CD4-positive, alpha-beta T cell (primary cell): ENCODE results near the gene PHLDB1. TPM values are rescaled to one million over a fixed set of nuclear protein-coding genes. Genes with fewer than 3 reads are reported as not detected.
A peak's percentile ranks its signal among the peaks of the same experiment; 100 is the strongest.

Experiments used
- ATAC-seq: fragments of 200-7000 bp; cut with Tn5 transposase; one replicate; pipeline ENCODE4 v1.10.0; 2022; ENCODE audit warnings: mild to moderate bottlenecking; ENCODE audit not compliant: poor library complexity
- CTCF ChIA-PET: fragments of 350-600 bp; sonication (Branson Sonifier 250); formaldehyde crosslinking; loops from one replicate; lab custom pipeline; 2021; ENCODE audit warnings: antibody characterized with exemption, inconsistent platforms; lab: Charles Lee
- POLR2A ChIA-PET: fragments of 350-600 bp; sonication (Branson Sonifier 250); formaldehyde crosslinking; loops from one replicate; lab custom pipeline; 2021; ENCODE audit warnings: antibody characterized with exemption, inconsistent platforms; lab: Charles Lee
- DNase-seq, 14 experiments: peaks; one replicate each; pipeline ENCODE4 v3.0.0-alpha.2; 2013 to 2020; ENCODE audit warnings: mixed read lengths in 2 of 14
- H3K27ac ChIP-seq, 2 donors: one replicate each; pipeline versions ENCODE4 v1.5.1 to v1.7.0; 2013; ENCODE audit warnings: low read length in 2 of 2, low read depth in 1 of 2, mild to moderate bottlenecking in 1 of 2
- H3K27me3 ChIP-seq, 2 experiments: 1 replicate in 1 of 2; 2 replicates in 1 of 2; pipeline versions ENCODE4 v1.6.1 to v1.7.0; 2013; ENCODE audit warnings: low read length in 2 of 2, control low read depth in 1 of 2, mild to moderate bottlenecking in 1 of 2, moderate library complexity in 1 of 2; ENCODE audit not compliant: insufficient read depth in 2 of 2, control insufficient read depth in 1 of 2
- H3K36me3 ChIP-seq: one replicate; pipeline ENCODE4 v1.6.1; 2013; ENCODE audit warnings: low read length, control low read depth; ENCODE audit not compliant: insufficient read depth
- H3K4me1 ChIP-seq: one replicate; pipeline ENCODE4 v1.6.1; 2013; ENCODE audit warnings: low read length, control low read depth; ENCODE audit not compliant: insufficient read depth
- H3K4me3 ChIP-seq: one replicate; pipeline ENCODE4 v1.5.1; 2013; ENCODE audit warnings: mild to moderate bottlenecking, low read length, moderate library complexity
- H3K9me3 ChIP-seq, 2 experiments: 1 replicate in 1 of 2; 2 replicates in 1 of 2; pipeline versions ENCODE4 v1.6.1 to v1.7.0; 2013; ENCODE audit warnings: low read length in 2 of 2, mild to moderate bottlenecking in 2 of 2, control low read depth in 1 of 2, moderate library complexity in 1 of 2; ENCODE audit not compliant: control insufficient read depth in 1 of 2, insufficient read depth in 1 of 2
- H3K27ac Mint-ChIP-seq: one replicate; pipeline ENCODE4 v1.8.0; 2020; ENCODE audit warnings: mixed read lengths
- H3K27me3 Mint-ChIP-seq: one replicate; pipeline ENCODE4 v1.8.0; 2021; ENCODE audit warnings: mixed read lengths
- H3K36me3 Mint-ChIP-seq: one replicate; pipeline ENCODE4 v1.8.0; 2021; ENCODE audit warnings: low read depth, mixed read lengths
- H3K4me1 Mint-ChIP-seq: one replicate; pipeline ENCODE4 v1.8.0; 2021; ENCODE audit warnings: low read depth, mixed read lengths
- H3K4me3 Mint-ChIP-seq: one replicate; pipeline ENCODE4 v1.8.0; 2020; ENCODE audit warnings: mild to moderate bottlenecking, mixed read lengths
- H3K9me3 Mint-ChIP-seq: one replicate; pipeline ENCODE4 v1.8.0; 2020; ENCODE audit warnings: mixed read lengths
- CTCF ChIP-seq: fragments of 200-600 bp; IDR thresholded peaks from one replicate; pipeline ENCODE4 v1.8.0; 2022; ENCODE audit warnings: antibody characterized with exemption, mild to moderate bottlenecking
- intact Hi-C, 2 experiments: fragments of 100-400 bp; cut with DNase I in 1 of 2; cut with micrococcal nuclease in 1 of 2; formaldehyde crosslinking; loops; one replicate each; pipeline versions ENCODE4 v1.15.1 to v1.9.0; 2023 to 2025; cut with DNase I, micrococcal nuclease
- polyA plus RNA-seq, 2 donors: library from polyadenylated mRNA; unstranded; fragments of 120-200 nt; gene quantifications; one replicate each; pipeline ENCODE4 v1.2.1, GENCODE V29; 2013
- total RNA-seq, 174 experiments: library from RNA in 2 of 174; stranded (reverse) in 2 of 174; gene quantifications; one replicate each; pipeline ENCODE4 v1.2.3 and lab custom pipeline; 2021 to 2026

The PHLDB1 gene
- total RNA-seq: 1 to 10 TPM; 1.8 to 2.3 TPM
- polyA plus RNA-seq (2013, experiment 1 of 2): 0.75 TPM
- 3.1 TPM for polyA plus RNA-seq (2013, experiment 2 of 2)
- total RNA-seq (lab: John Stamatoyannopoulos, UW): 0.64 to 269 (median 3.9) reads per million in 172 experiments

DNA sequence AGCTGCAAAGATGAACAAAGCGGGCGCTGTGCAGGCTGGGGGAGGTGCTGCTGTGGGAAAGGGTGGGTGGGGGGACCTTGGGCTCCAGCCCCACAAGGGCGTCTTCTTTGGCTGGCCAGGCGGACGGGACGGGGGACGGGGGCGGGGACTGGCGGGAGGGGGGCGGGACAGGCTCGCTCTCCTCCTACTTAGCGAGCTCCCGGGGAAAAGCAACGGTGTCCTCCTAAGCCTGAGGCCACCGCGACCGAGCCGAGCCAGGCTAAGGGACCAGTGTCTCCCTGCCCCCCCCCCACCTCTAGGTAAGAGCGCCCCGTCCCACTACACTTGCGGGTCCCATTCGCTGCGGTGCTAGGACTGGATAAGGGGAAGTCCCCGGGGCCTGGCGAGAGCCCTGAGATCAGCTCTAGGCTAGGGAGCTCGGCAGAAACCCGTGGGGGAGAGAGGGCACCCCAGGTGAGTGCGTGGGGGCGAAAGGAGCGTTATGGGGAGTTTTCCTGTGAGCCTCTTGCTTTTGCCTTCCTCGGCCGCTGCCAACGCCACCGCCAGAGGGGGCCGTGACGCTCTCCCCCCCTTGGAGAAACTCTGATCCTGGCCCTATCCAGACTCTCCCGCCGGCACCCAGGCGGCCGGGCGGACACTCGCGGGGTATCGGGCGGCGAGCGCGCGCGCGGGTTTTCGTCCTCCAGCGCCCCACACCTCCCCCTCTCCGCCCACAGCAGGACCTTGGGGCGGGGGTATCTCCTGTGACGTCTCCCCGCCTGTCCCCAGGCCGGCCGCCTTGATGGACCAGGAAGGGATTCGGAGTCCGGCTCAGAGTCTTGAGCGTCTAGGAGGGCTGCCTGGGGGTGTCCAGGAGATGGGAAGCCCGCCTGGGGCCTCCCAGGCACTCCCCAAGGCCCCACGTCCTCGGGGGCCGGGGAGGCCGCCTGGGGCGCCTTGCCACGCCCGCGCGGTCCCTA lies at the start of gene PHLDB1:
TSS of gene PHLDB1 (plus strand) at position 215 of the 959 bp plus-strand sequence. CDS start 6,222 bp downstream, outside the sequence.
- peak; percentile 62 for TF ChIP-seq CTCF
- peaks cover 0 to 7% of the 10 kb centered on the region in 2 experiments for H3K27me3 ChIP-seq
- H3K36me3 ChIP-seq: peaks cover 3% of the 10 kb centered on the region
- Mint-ChIP-seq H3K36me3 (peaks cover 4% of the 10 kb centered on the region), H3K4me1 (peaks cover 24% of the 10 kb centered on the region), H3K9me3 (no peaks in the 10 kb centered on the region), H3K4me3 (peak within 1 kb of the TSS; percentile 82), H3K27ac (peak within 1 kb of the TSS; percentile 72), H3K27me3 (peaks cover 17% of the 10 kb centered on the region)
- CTCF ChIA-PET: interaction anchor here (1.2 to 1.3 kb wide), 2 partner anchors 13 kb away, joined by 4 to 14 read pairs; no protein-coding TSS in a partner anchor
- intact Hi-C loops: loop anchor here in 1 of 2 experiments (5.0 kb wide), 1 partner anchor 35 kb away; the partner anchor contains the start of gene ARCN1
- ATAC-seq (peak; percentile 14), DNase-seq (peak in 12 of 14 experiments; percentile 28 to 84 (median 50))
- POLR2A ChIA-PET: interaction anchor here (0.5 to 3.6 kb wide), 6 partner anchors 13 to 183 kb away, joined by 3 to 20 read pairs (median 7); partner anchors contain the start of genes ARCN1, DDX6 and KMT2A
- peak within 1 kb of the TSS in 1 of 2 donors; percentile 52 for H3K27ac ChIP-seq
- H3K4me1 ChIP-seq: peaks cover 44% of the 10 kb centered on the region
- peak within 1 kb of the TSS; percentile 63 for H3K4me3 ChIP-seq
- H3K9me3 ChIP-seq: peaks cover 0 to 3% of the 10 kb centered on the region in 2 experiments

- Histone ChIP-seq H3K4me1 (peaks cover 8% of the 10 kb centered on the region), H3K4me3 (no peak overlapping the region), H3K27me3 (no peaks in the 10 kb centered on the region), H3K9me3 (no peaks in the 10 kb centered on the region), H3K27ac (no peak overlapping the region), H3K36me3 (peaks cover 9% of the 10 kb centered on the region)
- H3K4me3 Mint-ChIP-seq: no peak overlapping the region
- intact Hi-C loops: no loop called here
- CTCF ChIA-PET: no interaction called here
- POLR2A ChIA-PET: no interaction called here
- ATAC-seq: no peak
- no peaks in the 10 kb centered on the region for H3K9me3 Mint-ChIP-seq
- no peak for DNase-seq
- peaks cover 35% of the 10 kb centered on the region for H3K36me3 Mint-ChIP-seq
- TF ChIP-seq CTCF: no peak
- no peaks in the 10 kb centered on the region for H3K27me3 Mint-ChIP-seq
- no peak overlapping the region for H3K27ac Mint-ChIP-seq
- peaks cover 18% of the 10 kb centered on the region for H3K4me1 Mint-ChIP-seq
These were observed 46.6 kb upstream of the PHLDB1 start for GRCh38 chr11:118560806-118561205.

- no peaks in the 10 kb centered on the region for H3K27me3 Mint-ChIP-seq
- DNase-seq (peak in 1 of 14 experiments; percentile 13), ATAC-seq (no peak)
- Histone ChIP-seq H3K27me3 (no peaks in the 10 kb centered on the region), H3K9me3 (no peaks in the 10 kb centered on the region), H3K4me1 (peaks cover 12% of the 10 kb centered on the region), H3K36me3 (peaks cover 2% of the 10 kb centered on the region), H3K27ac (no peak overlapping the region), H3K4me3 (no peak overlapping the region)
- H3K4me1 Mint-ChIP-seq: peaks cover 22% of the 10 kb centered on the region
- H3K9me3 Mint-ChIP-seq: no peaks in the 10 kb centered on the region
- peak overlapping the region; percentile 65 for H3K4me3 Mint-ChIP-seq
- peaks cover 9% of the 10 kb centered on the region for H3K36me3 Mint-ChIP-seq
- CTCF ChIA-PET: no interaction called here
- TF ChIP-seq CTCF: no peak
- POLR2A ChIA-PET: no interaction called here
- H3K27ac Mint-ChIP-seq: peak overlapping the region; percentile 95
- intact Hi-C loops: loop anchor here (2.0 to 5.0 kb wide), 3 partner anchors 32 to 418 kb away; partner anchors contain the start of gene TMEM25 (in 1 of the 2)
These were observed 42.4 kb upstream of the PHLDB1 start for GRCh38 chr11:118565051-118565450.
